OCI-LY7 (cell line): ENCODE measurements around the gene TRMU. TPM values are rescaled to one million over a fixed set of nuclear protein-coding genes. Genes with fewer than 3 reads are reported as not detected.

Source experiments
- BruUV-seq: library from RNA; stranded (reverse); fragments of 400-500 nt; replicated peaks from 2 replicates; lab custom pipeline; 2021; lab: Mats Ljungman, UMichigan
- CTCF ChIA-PET: fragments of 300-600 bp; sonication (Branson Sonifier 250); formaldehyde crosslinking; loops from one replicate; lab custom pipeline; 2022; ENCODE audit warnings: antibody characterized with exemption; ENCODE audit not compliant: unreplicated experiment; lab: Charles Lee
- POLR2A ChIA-PET: fragments of 300-600 bp; sonication (Branson Sonifier 250); formaldehyde crosslinking; loops from one replicate; lab custom pipeline; 2022; ENCODE audit warnings: antibody characterized with exemption; lab: Charles Lee
- DNase-seq: peaks from one replicate; pipeline ENCODE4 v3.0.0-alpha.2; 2015; ENCODE audit warnings: low spot score
- H2AFZ ChIP-seq: fragments of 200-600 bp; sonication (generic), shearing (Covaris generic); 2 replicates; pipeline ENCODE4 v1.6.1; 2014; ENCODE audit warnings: mild to moderate bottlenecking, antibody characterized with exemption, low read length, moderate library complexity
- H3K27ac ChIP-seq: fragments of 200-600 bp; sonication (generic); 2 replicates; pipeline ENCODE4 v1.5.1; 2014; ENCODE audit warnings: mixed run types, low read depth, mild to moderate bottlenecking, moderate library complexity, low read length, inconsistent platforms; ENCODE audit not compliant: poor library complexity, severe bottlenecking
- H3K36me3 ChIP-seq: fragments of 200-600 bp; sonication (generic); 2 replicates; pipeline ENCODE4 v1.6.1; 2014; ENCODE audit warnings: mild to moderate bottlenecking, antibody characterized with exemption, low read length, moderate library complexity, mixed read lengths; ENCODE audit not compliant: insufficient read depth
- H3K4me1 ChIP-seq: fragments of 200-600 bp; sonication (generic); 2 replicates; pipeline ENCODE4 v1.5.1; 2014; ENCODE audit warnings: mild to moderate bottlenecking, low read length; ENCODE audit not compliant: insufficient read depth, poor library complexity, severe bottlenecking
- H3K4me2 ChIP-seq: fragments of 200-600 bp; sonication (generic); 2 replicates; pipeline ENCODE4 v1.6.1; 2014; ENCODE audit warnings: mild to moderate bottlenecking, low read length
- H3K4me3 ChIP-seq: fragments of 200-600 bp; sonication (generic); 2 replicates; pipeline ENCODE4 v1.5.1; 2014; ENCODE audit warnings: mild to moderate bottlenecking, low read depth, low read length; ENCODE audit not compliant: poor library complexity, severe bottlenecking
- H3K79me2 ChIP-seq: fragments of 200-600 bp; sonication (generic); 2 replicates; pipeline ENCODE4 v1.6.1; 2016; ENCODE audit warnings: low read depth, mild to moderate bottlenecking, low read length, moderate library complexity, mixed read lengths; ENCODE audit not compliant: insufficient read depth
- H3K9me2 ChIP-seq: fragments of 200-600 bp; sonication (generic); 2 replicates; pipeline ENCODE4 v1.6.1; 2016; ENCODE audit warnings: mild to moderate bottlenecking, low read length, mixed read lengths; ENCODE audit not compliant: insufficient read depth
- H3K9me3 ChIP-seq: fragments of 200-600 bp; sonication (generic); 2 replicates; pipeline ENCODE4 v1.6.1; 2014; ENCODE audit warnings: mild to moderate bottlenecking, mixed run types, low read length, mixed read lengths
- H4K20me1 ChIP-seq: fragments of 200-600 bp; sonication (generic); 2 replicates; pipeline ENCODE4 v1.6.1; 2014; ENCODE audit warnings: mild to moderate bottlenecking, antibody characterized with exemption, low read length, moderate library complexity, mixed read lengths; ENCODE audit not compliant: insufficient read depth
- CTCF ChIP-seq: fragments of 200-600 bp; sonication (generic); conservative IDR thresholded peaks from 2 replicates; pipeline ENCODE4 v1.5.1; 2014; ENCODE audit warnings: mild to moderate bottlenecking, antibody characterized with exemption, low read length, moderate library complexity, mixed read lengths
- EZH2phosphoT487 ChIP-seq: fragments of 200-600 bp; sonication (generic); IDR thresholded peaks from 2 replicates; pipeline ENCODE4 v1.6.1; 2018; ENCODE audit warnings: low read depth, borderline replicate concordance, mild to moderate bottlenecking, mixed run types, antibody characterized with exemption, low read length, moderate library complexity, mixed read lengths
- intact Hi-C: fragments of 100-400 bp; cut with micrococcal nuclease; formaldehyde crosslinking; loops from one replicate; pipeline ENCODE4 v1.10.0; 2022; ENCODE audit not compliant: unreplicated experiment
- total RNA-seq, 2 experiments: library from RNA; depleted of rRNA in 1 of 2; stranded (reverse); fragments of >200 nt in 1 of 2; shearing (Covaris generic) in 1 of 2; gene quantifications; 2 replicates each; pipeline ENCODE4 v1.2.3, GENCODE V29; 2014 to 2022

The TRMU gene
- total RNA-seq, 2 experiments from 2014 or later = 88.2 to 121 TPM

- H3K9me2 ChIP-seq = no peaks in the 10 kb centered on the region
- H3K27ac ChIP-seq = peak overlapping the region; percentile 39
- H3K36me3 ChIP-seq = no peaks in the 10 kb centered on the region
- H3K79me2 ChIP-seq = no peaks in the 10 kb centered on the region
- no peaks in the 10 kb centered on the region for H3K9me3 ChIP-seq
- CTCF ChIA-PET = interaction anchor here (0.6 to 1.9 kb wide), 2 partner anchors 175 to 664 kb away, joined by 4 to 7 read pairs; no protein-coding TSS in a partner anchor
- H3K4me2 ChIP-seq = peak overlapping the region; percentile 53
- peak; percentile 77 for DNase-seq
- H2AFZ ChIP-seq = no peak overlapping the region; the same call in 1 of the 2 replicates
- POLR2A ChIA-PET = interaction anchor here (0.6 kb wide), 1 partner anchor 729 kb away, joined by 4 read pairs; no protein-coding TSS in a partner anchor
- intact Hi-C loops = loop anchor here (1.0 kb wide), 1 partner anchor 175 kb away; no protein-coding TSS in a partner anchor
- peaks cover 25% of the 10 kb centered on the region for H3K4me1 ChIP-seq
- no peak overlapping the region for H3K4me3 ChIP-seq
- TF ChIP-seq EZH2phosphoT487 = no peak
- no peaks in the 10 kb centered on the region for H4K20me1 ChIP-seq
- BruUV-seq = no TSS peak
These were observed 31.5 kb downstream of the TRMU start for GRCh38 chr22:46366801-46367706.

- Histone ChIP-seq H3K4me3 (no peak overlapping the region), H4K20me1 (no peaks in the 10 kb centered on the region), H3K79me2 (no peaks in the 10 kb centered on the region), H3K27ac (no peak overlapping the region), H3K4me1 (peaks cover 18% of the 10 kb centered on the region), H3K9me2 (no peaks in the 10 kb centered on the region), H3K4me2 (peak overlapping the region; percentile 53; the same call in 1 of the 2 replicates), H3K36me3 (no peaks in the 10 kb centered on the region), H2AFZ (no peak overlapping the region), H3K9me3 (no peaks in the 10 kb centered on the region)
- ChIA-PET CTCF (interaction anchor here (0.6 to 1.9 kb wide), 4 partner anchors 167 to 691 kb away, joined by 3 to 7 read pairs (median 4); no protein-coding TSS in a partner anchor), POLR2A (no interaction called here)
- no peak for TF ChIP-seq EZH2phosphoT487
- peak; percentile 88 for TF ChIP-seq CTCF
- intact Hi-C loops = loop anchor here (1.0 kb wide), 1 partner anchor 175 kb away; no protein-coding TSS in a partner anchor
- peak; percentile 62 for DNase-seq
- no TSS peak for BruUV-seq
These were observed 32.2 kb downstream of the TRMU start for GRCh38 chr22:46367707-46368191.

GRCh38 chr22:46368422-46368821 lies 32.9 kb downstream of the TRMU start:
- no peak overlapping the region for H3K4me2 ChIP-seq
- peaks cover 13% of the 10 kb centered on the region for H3K4me1 ChIP-seq
- intact Hi-C loops = no loop called here
- ChIA-PET POLR2A (no interaction called here), CTCF (interaction anchor here (1.9 kb wide), 1 partner anchor 173 kb away, joined by 7 read pairs; no protein-coding TSS in a partner anchor)
- no peaks in the 10 kb centered on the region for H3K36me3 ChIP-seq
- H3K9me2 ChIP-seq = no peaks in the 10 kb centered on the region
- no peaks in the 10 kb centered on the region for H3K79me2 ChIP-seq
- H4K20me1 ChIP-seq = no peaks in the 10 kb centered on the region
- no peak for DNase-seq
- TF ChIP-seq CTCF (no peak), EZH2phosphoT487 (no peak)
- H2AFZ ChIP-seq = no peak overlapping the region
- no peaks in the 10 kb centered on the region for H3K9me3 ChIP-seq
- no TSS peak for BruUV-seq
- no peak overlapping the region for H3K27ac ChIP-seq
- no peak overlapping the region for H3K4me3 ChIP-seq
